Measurements from ENCODE around the gene BBX.

BBX gene

DNA sequence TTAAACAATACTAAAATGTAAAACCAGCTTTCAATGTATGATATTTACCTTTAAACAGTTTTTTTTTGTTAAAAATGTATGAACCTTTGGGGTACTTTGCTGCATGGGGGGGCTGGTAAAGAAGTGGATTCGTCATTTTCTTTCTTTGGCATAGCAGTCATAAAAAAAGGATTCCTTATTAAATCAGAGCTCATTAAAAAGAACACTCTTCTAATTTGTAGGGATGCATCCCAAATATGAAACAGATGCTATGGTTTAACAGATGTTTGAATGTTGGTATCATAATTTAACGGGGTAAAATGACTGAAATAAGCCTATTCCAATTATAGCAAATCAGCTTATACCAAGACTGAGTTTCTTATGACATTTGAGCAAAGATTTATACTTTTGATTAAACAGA is 234.4 kb downstream of the BBX start:
- no peak for DNase-seq

DNA sequence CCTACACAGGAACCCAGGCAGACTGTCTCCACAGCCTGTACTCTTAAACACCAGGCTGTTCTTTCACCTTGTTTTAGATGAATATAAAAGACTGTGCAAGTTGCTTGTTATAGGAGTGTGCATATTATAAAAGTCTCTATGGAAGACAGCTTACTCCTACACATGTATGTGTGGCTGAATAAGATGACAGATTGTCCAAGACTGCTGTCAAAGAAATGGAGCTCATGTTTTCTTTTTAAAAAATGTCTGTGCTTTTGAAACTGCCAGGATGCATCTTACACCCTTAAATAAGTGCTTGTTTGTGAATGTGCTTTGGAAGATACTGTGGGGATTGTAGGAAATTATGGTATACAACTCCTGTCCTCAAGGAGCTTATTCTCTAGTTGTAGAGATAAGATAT is 237.4 kb downstream of the BBX start:
- no peak for DNase-seq

DNA sequence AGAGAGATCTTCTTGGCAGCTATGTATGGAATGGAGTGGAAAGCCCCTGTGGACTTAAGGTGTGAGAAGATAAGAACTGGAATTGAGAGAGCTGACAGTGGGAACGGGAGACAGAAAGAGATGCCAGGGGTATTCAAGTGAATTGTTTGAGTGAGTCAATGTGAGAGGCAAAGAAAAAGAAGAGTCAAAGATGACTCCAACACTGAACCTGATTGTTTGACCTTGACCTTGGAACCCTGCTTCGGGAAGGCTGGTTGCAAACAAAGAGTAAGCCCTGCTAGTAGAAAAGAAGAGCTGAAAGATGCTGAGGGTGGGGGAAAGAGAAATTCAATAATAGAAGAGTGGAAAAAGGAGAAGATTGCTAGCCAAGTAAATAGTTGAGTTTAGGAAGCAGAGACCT is 238.6 kb downstream of the BBX start:
- DNase-seq: no peak

DNA sequence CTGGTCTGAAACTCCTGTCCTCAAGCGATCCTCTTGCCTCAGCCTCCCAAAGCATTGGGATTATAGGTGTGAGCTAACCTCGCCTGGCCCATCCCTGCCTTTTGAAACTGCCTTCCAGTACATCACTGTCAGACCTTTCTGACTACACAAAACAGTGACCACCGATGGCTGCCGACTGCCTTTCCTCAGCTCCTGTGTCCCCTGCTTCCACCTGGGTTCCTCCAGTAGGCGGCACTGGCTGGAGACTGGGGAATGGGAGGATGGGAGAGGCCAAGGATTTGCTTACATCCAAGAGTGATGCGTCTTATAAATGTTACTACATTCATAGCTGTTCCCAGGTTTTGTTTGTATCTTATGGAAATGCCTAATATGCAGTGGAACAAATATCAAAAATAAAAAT is 242.8 kb downstream of the BBX start:
- DNase-seq: no peak

DNA sequence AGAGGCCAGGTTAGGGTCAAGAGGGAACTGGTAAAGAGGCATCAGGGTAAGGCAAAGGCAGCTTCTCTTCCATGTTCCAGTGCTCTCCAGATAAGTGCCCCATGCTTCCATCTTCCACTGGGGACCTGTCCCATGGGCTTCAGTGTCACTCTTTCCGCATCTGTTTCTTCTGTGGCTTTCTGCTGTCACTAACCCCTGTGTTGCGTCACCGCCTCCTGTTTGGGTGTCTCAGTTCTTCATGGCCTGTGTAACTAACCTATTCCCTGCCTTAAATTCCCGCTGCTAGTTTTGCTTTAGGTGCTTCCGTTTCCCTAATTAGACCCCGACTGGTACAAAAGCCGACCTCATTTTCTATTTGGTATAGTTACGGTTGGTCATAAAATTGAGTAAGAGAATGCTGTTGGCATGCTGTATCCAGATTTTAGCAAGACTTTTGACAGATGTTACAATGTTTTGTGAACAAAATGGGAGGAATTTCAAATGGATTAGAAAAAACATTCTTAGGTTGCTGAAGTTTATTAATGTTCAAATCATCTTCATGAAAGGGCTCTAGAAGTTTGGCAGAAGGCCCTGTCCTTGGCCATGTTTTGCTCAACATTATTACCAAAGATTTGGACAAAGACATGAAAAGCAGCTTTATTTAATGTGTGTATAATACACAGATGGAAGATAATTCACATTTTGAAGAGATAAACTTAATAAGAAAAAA is 245.3 kb downstream of the BBX start:
- peak; percentile 75 for DNase-seq

DNA sequence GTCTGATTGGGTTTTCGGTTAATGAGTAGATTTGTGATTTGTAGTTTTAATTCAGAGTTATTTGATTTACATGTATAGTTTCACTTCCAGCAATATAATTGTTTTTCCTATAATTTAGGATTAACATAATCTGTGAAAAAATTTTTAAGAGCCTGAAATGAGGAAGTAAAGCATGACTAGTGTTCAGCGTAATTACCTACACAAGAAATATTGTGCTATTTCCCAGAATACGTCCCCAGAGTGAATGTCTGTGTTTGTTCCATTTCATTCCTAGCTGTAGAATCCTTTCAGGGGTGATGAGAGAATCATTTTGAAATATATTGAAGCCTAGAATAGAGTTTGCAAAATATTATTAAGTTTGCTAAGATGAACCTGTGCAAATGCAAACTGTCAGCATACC is 247.1 kb downstream of the BBX start:
- DNase-seq: no peak

DNA sequence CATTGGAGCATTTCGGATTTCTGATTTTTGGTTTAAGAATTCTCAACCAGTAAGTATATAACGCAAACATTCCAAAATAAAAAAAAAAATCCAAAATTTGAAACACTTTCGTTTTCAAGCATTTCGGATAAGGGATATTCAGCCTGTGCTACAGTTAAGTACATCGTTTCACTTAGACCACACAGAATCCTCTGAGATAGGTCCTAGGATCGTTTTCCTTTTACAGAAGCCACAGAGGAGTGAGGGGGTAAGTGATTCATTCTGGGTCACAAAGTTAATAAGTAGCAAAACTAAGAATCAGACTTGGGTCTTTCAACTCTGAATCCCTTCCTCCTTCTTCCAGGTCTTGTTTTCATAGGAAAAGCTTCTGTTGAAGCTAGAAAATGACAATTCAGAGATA is 249.3 kb downstream of the BBX start:
- DNase-seq: no peak

DNA sequence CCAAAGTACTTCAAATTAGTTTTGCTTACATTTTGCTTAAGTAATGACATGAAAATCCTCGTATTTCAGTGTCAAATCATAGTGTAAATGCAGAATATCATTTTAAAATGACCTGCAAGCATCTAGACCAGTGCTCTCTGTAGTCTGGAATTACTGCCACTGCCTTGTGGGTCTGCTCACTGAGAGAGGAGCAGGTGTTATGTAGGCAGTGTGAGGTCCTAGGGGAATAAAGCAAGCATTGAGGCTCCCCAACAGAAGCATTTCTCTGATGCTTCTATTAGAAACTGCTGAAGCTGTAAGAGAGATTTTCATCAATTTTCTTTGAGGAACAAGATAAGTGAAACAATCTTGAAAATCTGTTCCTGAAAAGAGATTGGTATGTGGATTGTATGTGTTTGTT is 253.2 kb downstream of the BBX start:
- DNase-seq: no peak

DNA sequence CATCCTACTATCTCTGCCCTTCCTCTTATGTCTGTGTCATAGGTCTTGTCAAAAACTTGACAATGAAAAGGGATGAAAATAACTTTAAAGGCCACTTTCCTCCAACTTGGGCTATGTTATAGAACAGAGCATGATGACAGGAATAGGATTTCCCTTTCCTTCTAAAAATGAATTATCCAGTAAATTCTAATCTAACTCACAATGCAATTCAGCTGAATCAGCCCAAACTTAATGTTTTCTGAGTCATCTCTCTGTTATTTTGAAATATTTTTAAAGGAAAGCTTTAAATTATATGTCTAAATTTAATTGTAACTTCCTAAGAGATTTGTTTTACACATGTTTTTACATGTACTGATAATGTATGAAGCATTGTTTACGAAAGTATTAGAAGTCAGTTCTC is 258.5 kb downstream of the BBX start:
- DNase-seq: no peak

DNA sequence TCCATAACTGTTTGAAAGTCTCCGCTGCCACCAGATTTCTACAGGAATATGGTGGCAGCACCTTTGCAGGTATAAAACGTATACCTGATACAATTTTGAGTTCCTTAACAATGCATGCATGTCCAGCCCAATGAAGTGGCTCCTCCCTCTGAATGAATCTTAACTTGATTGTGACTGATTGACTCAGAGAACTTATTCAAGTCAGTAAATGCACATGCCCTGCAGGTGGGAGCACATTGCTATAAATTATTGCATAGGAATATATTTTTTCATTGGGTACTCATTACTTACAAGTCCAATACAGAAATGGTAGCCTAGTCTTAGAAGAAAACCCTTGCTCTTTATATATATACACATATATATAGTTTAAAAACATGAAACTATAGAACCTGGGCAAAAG is 259.3 kb downstream of the BBX start:
- DNase-seq: no peak

DNA sequence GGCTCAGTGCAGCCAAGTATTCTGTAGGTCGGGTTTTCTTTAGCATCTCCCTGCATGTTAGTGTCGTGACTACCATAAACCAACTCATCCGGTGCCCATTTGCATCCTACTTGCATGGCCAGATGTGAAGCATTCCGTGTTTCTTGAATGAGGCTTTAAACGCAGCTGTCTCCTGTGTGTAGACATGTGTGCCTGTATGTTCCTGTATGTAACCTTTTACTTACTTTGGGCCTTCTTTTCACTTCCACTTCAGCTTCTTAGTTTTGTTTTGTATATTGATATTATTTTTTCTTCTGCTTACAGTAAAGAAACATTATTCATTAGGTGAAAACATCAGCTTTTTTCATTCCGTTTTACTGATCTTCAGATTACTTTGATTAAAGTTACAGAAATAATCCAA is 267.9 kb downstream of the BBX start:
- no peak for DNase-seq

DNA sequence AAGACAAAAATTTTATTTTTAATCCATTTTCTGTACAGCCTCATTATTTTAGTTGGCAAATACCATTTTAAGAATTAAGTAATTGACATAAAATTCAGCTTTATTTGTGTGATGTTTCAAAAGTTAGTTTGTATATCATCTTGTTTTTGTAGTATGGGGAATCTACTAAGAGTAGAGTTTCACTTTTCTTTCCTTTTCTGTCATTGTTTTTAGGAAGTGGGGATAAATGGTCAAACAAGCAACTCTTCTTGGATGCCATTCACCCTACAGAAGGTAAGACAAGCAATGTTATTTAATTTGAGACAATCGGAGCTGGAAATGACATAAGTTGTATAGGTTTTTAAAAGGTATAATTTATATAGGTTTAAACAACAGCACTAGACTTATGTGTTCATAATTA is 268.3 kb downstream of the BBX start:
- DNase-seq: no peak

DNA sequence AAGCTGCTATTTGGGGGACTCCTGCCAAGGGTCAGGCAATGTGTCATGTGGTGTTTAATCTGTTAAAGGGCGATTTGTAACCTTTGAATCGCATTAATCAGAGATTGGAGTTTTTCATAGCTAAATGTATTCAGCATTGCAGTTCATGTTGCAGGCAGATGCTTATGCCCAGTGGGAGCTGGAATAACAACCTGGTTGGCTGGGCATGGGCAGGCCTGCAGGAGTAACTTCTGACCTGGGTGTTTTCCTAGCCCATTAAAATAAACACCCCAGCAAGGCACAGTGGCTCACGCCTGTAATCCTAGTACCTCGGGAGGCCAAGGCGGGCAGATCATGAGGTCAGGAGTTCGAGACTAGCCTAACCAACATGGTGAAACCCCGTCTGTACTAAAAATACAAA is 268.7 kb downstream of the BBX start:
- no peak for DNase-seq

DNA sequence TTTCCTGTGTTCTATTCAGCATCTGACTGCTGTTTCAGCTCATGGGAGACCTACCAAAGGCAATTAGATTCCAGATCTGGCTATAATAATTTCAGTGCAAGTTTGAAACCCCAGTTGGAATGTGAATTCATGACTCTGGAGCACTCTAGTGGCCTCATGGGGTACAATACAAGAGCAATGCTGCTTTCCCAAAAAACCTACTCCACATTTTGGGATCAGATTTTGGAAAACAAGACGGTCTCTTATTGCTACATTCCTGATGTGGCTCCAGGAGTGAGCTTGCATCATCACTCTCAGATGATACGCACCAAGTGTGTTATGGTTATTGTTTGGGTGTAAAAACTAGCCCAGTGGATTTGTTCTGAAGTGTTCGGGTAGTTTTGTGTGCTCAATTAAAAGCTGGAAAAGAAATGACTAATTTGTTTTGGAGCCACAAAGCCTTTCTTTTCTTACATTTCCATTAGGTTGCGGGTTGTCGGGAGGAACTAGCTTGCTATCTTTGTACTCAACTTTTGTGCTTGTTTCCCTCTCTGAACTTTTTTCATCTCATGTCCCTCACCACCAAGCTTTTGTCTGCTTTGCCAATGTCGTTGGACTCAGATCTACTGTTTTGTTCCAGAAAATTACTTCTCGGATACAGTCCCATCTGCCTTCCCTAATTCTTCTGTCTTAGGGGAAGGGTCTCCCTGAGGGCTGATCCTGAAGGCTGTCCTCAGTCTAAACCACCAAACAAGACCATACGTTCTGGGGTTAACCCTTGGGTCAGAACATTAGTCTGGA is 272.1 kb downstream of the BBX start:
- DNase-seq: no peak

DNA sequence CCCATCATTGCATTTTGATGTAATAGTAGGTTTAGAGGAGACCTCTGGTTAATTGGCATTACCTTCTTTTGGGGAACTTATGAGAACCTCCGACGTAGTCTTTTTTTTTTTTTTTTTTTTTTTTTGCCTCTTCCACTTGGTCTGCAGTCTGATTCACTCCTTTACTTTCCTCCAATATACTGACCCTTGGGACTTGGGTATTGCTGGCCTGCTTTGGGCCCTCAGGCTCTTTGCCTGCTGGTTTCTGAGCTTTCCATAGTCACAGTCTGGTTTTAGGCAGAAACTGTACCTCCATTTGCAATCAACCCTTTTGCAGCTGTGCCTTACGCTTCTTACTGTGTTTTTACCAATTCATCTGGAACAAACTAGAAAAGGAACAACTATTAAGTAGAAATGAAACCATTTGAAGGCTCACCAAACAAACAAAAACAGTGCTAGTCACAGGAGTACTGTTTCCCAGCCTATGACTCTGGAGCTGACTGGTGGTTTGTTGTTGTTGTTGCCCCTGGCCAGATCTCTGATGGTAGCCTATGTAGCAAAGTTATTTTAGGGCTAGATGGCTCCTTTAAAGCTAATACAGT is 272.8 kb downstream of the BBX start:
- DNase-seq: no peak

DNA sequence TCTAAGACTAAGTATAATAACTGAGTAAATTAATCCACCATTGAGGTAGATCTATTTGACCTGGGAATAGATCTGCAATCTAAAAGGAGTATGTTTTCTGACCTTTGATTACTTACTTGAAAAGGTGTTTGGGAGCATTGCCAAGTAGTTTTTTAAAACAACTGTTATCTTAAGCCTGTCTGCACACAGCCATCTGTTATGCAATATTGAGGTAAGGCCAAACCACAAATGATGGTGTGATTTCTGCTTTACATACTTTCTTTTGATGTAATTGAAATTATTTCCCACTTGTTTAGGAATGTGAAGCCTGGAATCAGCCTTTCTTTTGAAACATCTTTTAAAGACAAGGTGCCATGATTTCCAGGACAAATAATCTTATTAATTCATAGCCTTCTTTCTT is 274.0 kb downstream of the BBX start:
- no peak for DNase-seq

DNA sequence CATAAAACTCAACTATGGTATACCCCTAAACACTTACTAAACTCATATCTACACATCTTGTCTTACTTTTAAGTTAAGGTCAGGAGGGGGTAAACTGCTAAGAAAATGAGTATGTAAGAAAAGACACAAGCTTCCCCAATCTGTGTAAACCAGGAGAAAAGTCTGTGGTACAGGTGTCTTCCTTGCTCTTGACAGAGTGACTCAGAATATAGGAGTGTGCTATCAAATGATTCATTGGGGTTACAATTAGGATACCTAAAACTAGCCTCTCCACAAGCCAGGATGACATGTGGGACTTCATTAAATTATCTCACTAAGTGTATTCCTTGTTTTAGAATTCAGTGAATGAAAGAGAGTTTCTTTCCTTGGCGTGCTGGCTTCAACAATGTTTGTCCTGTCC is 274.8 kb downstream of the BBX start:
- DNase-seq: no peak

DNA sequence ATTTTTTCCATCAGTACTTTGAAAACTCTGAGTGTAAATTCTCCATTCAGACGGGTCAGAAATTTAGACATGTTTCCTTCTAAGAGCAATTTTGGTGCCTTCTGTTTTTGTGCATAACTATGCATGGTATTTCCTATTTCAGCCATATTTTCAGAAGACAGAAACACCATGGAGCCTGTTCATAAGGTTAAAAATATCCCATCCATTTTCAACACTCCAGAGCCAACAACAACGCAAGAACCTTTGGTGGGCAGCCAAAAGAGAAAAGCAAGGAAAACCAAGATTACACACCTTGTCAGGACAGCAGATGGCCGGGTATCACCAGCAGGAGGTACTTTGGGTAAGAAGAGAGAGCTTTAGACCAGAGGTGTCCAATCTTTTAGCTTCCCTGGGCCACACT is 275.6 kb downstream of the BBX start:
- no peak for DNase-seq

DNA sequence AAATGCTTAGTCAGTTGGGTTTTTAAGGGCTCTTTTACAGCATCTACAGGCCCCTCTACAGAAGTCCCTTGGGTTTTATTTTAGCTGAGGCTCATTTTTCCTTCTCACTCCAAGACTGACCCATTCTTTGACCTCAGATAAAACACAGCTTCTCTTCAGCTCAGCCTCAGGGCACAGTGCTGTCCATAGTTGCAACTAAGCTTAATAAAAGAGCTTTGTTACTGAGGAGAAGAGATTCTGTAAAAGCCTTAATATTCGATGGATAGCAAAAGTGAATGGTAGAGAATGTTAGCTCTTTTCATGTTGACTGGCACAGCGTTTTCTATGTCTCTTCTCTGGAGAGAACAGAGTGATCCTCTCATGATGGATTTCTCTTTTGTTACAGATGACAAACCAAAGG is 277.9 kb downstream of the BBX start:
- no peak for DNase-seq

DNA sequence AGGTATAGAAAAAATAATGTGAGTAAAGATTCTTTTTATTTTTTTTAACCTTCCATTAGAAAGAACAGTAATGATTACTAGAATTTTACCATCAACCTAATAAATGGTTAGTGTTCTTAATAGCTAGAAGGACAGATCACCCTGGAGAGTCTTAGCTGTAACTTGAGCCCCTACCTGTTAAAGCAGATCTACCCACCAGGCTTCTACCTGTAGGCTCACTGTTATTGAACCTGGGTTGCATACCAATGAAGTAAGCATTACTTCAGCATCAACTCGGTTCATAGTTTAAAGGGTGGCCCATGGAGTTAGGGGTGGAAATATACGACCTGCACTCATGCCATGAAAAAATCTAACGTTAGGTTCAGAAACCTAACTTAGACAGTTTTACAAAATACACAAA is 280.4 kb downstream of the BBX start:
- no peak for DNase-seq

DNA sequence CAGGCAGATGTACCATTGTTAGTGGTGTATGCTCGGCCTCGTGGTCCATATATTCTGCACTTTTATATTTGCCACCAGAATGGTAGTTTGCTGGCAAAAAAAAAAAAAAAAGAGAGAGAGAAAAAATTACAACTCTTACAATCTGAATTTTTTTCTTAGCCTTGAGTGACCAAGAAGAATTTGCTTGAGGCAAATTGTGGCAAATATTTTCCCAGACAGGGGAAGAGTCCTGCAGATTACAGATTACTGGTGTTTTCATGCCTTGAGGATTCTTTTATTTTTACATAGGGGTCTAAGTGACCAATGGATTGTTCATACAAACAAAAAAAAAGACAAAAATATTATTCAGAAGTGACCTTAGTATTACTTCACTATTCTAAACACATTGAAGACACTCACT is 283.3 kb downstream of the BBX start:
- no peak for DNase-seq

DNA sequence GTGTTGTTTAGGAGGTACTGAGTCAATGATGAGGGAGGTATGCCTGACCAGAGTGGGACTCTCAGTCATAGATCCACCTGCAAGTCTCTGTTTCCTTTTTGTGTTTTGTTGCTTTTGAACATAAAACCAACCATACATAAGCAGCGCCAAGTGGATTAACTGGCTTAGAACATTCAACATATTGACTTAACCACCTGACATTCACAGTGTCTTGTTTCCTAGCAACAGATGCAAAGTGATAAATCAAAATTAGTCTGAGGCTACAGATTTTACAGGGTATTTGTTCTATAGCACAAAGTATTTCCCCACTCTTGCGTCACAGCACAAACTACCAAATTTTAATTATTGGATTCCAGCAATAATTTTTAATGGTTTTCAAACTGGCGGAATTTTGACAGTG is 283.8 kb downstream of the BBX start:
- DNase-seq: no peak

DNA sequence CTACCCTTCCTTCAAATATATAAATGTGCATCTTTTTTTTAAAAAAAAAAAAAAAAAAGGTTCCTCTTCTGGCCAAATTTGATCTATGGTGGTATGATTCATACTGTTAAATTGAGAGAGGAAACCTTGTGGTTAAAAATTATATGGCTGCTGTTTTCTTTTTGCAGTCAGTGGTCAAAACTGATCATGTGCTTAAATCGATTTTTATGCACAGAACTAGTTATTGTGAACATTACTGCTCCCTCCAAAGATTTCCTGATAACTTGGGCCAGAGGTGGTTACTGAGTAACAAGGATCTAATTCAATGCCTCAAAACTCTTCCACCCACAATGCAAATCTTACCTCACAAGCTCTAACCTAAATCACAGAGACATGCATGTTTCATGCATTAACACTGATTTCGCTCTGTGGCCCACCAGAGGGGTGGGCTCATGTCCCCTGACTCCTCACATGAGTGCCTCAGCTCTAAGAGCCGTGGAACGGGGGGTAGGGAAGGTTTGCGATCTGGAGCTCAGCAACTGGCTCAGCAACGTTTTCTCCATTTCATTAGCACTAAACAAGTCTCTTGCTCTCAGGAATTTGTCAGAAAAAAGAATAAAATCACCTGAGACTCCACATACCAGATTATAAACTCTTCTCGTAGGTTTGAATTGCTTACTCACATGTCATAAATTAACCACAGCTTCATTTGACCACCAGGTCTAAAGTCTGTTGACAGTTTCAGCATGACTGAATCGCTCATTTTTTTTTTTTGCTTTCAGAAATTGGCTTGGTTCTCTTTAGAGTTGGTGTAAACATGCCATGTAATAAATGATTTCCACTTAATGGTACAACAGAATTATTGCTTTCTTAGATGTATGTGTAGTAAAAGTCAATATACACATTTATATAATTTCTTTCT is 287.7 kb downstream of the BBX start:
- no peak for DNase-seq

DNA sequence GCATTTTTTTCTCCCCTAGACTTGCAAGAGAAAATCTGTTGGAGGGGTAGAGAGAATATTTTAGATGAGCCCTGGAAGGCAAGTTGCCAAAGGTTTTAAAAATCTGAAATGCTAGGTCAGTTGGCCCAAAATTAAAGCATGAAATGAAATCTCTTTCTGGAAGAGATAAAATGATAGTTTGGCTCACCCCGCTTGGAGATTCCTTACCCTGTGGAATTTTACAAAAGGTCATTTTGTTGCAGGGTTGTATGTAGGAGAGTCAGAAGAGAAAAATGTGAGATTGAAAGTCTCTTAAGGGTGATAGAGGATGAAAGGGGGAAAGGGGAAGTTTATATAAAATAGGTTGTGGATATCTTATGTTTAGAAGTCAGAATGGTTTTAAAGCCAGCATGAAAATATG is 290.3 kb downstream of the BBX start:
- no peak for DNase-seq

All from SIG-M5 (cell line).